Measurements from ENCODE around the gene PPP2R2B. TPM values are rescaled to one million over a fixed set of nuclear protein-coding genes. Genes with fewer than 3 reads are reported as not detected.
A peak's percentile ranks its signal among the peaks of the same experiment; 100 is the strongest.
"Not testable (repeated sequence)": the region's sequence is repeated elsewhere in the genome, so short reads cannot be mapped to it uniquely, and the experiment has no call there.

PPP2R2B gene
- total and polyA plus RNA-seq, 3 donors from 2014 or later, result 9.8 to 36.6 (median 32.0) TPM

GRCh38 chr5:146622391-146622790, 256.2 kb downstream of the PPP2R2B start:
- no peak for TF ChIP-seq POLR2A (IDR thresholded peaks at IDR 0.05)
- TF ChIP-seq CTCF (IDR thresholded peaks at IDR 0.05), result peak in 1 of 3 experiments; percentile 25
- Histone ChIP-seq H3K4me1 (no peaks in the 10 kb centered on the region), H3K36me3 (ENCODE audit: low read depth, missing control alignments) (no peaks in the 10 kb centered on the region), H3K27me3 (no peaks in the 10 kb centered on the region), H3K4me3 (no peak overlapping the region), H3K27ac (no peak overlapping the region), H3K9me3 (no peaks in the 10 kb centered on the region)
- no peak for DNase-seq
- intact Hi-C loops (cut with DNase I; ENCODE audit: low total_unique reads), result no loop called here
- WGBS, 2 donors, result 33 to 47% methylated on average over 1 of the region's 1 CpG

- Histone ChIP-seq H3K27me3 (no peaks in the 10 kb centered on the region), H3K36me3 (ENCODE audit: low read depth, missing control alignments) (no peaks in the 10 kb centered on the region), H3K4me3 (no peak overlapping the region), H3K9me3 (no peaks in the 10 kb centered on the region), H3K4me1 (no peaks in the 10 kb centered on the region), H3K27ac (no peak overlapping the region)
- DNase-seq, result no peak
- no peak for TF ChIP-seq CTCF (IDR thresholded peaks at IDR 0.05)
- no peak for TF ChIP-seq POLR2A (IDR thresholded peaks at IDR 0.05)
- 46 to 51% methylated on average over 5 of the region's 5 CpGs for WGBS, 2 donors
- intact Hi-C loops (cut with DNase I; ENCODE audit: low total_unique reads), result no loop called here
Observed at GRCh38 chr5:146620669-146621051, 257.9 kb downstream of the PPP2R2B start.

GRCh38 chr5:146620031-146620668, 258.4 kb downstream of the PPP2R2B start:
- WGBS, 2 donors, result 79 to 85% methylated on average over 8 to 10 of the region's 10 CpGs
- no peak overlapping the region for H3K27ac ChIP-seq
- intact Hi-C loops (cut with DNase I; ENCODE audit: low total_unique reads), result no loop called here
- no peaks in the 10 kb centered on the region for H3K27me3 ChIP-seq
- H3K9me3 ChIP-seq, result no peaks in the 10 kb centered on the region
- no peak for DNase-seq
- no peak for TF ChIP-seq CTCF (IDR thresholded peaks at IDR 0.05)
- no peak for TF ChIP-seq POLR2A (IDR thresholded peaks at IDR 0.05)
- H3K4me3 ChIP-seq, result no peak overlapping the region
- H3K4me1 ChIP-seq, result no peaks in the 10 kb centered on the region
- no peaks in the 10 kb centered on the region for H3K36me3 ChIP-seq (ENCODE audit: low read depth, missing control alignments)

- TF ChIP-seq CTCF (IDR thresholded peaks at IDR 0.05), result no peak
- TF ChIP-seq POLR2A (IDR thresholded peaks at IDR 0.05), result no peak
- 62 to 71% methylated on average over 5 to 6 of the region's 6 CpGs for WGBS, 2 donors
- intact Hi-C loops (cut with DNase I; ENCODE audit: low total_unique reads), result no loop called here
Observed at GRCh38 chr5:146618434-146618833, 260.1 kb downstream of the PPP2R2B start.

GRCh38 chr5:146609731-146610130, 268.8 kb downstream of the PPP2R2B start:
- H3K27ac ChIP-seq; H3K27me3 ChIP-seq; H3K4me3 ChIP-seq; H3K36me3 ChIP-seq (ENCODE audit: low read depth, missing control alignments); H3K4me1 ChIP-seq; intact Hi-C loops (cut with DNase I; ENCODE audit: low total_unique reads); DNase-seq; H3K9me3 ChIP-seq: not testable (repeated sequence)
- WGBS, 2 donors, result no CpG with 5 or more reads among the region's 17 CpGs

More at GRCh38 chr5:146618434-146618833, 260.1 kb downstream of the PPP2R2B start:
- Histone ChIP-seq H3K4me3 (no peak overlapping the region), H3K4me1 (no peaks in the 10 kb centered on the region), H3K36me3 (ENCODE audit: low read depth, missing control alignments) (no peaks in the 10 kb centered on the region), H3K27me3 (no peaks in the 10 kb centered on the region), H3K27ac (no peak overlapping the region), H3K9me3 (no peaks in the 10 kb centered on the region)
- DNase-seq, result no peak

Measured in testis (tissue), 3 donors.